ENCODE measurements around the gene ERG. TPM values are rescaled to one million over a fixed set of nuclear protein-coding genes. Genes with fewer than 3 reads are reported as not detected.

The ERG gene
- total RNA-seq, 1 experiment from 2014 or later: 0.11 TPM

DNA sequence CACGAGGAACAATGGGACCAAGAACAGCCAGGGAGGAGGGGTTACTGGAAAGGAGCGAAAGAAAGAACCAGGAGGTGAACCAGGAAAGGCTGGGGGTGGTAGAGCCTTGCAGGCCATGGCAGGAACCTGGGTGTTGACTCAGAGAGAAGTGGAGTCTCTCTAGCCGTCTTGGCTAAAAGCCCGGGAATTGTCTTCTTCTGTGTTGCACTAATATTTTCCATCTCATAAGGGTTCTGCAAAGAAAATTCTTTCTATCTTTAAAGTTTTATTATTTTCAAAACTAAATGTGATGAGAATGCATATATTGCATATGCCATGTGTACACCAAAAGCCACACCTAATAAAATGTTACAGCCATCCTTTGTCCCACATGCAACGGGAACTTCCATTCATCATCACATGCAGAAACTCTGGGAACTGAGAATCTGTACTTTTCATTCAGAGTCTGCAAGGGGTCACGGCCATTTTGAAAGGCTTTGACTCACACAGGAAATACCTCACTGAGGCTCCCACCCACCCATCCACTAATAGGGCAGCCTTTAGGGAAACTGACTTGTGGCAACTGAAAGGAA is 38.0 kb downstream of the ERG start:
- Histone ChIP-seq H2BK120ac (ENCODE audit: low read depth, low read length, poor library complexity, severe bottlenecking) (no peak overlapping the region), H3T11ph (ENCODE audit: low read length) (no peak overlapping the region), H2BK12ac (ENCODE audit: insufficient read length, low read depth, low read length) (no peak overlapping the region), H2BK5ac (ENCODE audit: insufficient read length, low read length) (no peak overlapping the region), H3K79me2 (ENCODE audit: insufficient read depth, low read length) (no peaks in the 10 kb centered on the region), H4K8ac (replicated peaks; ENCODE audit: insufficient read length, low read depth, low read length) (no peak overlapping the region), H3K4ac (ENCODE audit: low read depth, low read length) (no peak overlapping the region), H2AFZ (ENCODE audit: low read length) (no peak overlapping the region), H3K23me2 (ENCODE audit: insufficient read length, low read depth, low read length, poor library complexity, severe bottlenecking) (no peaks in the 10 kb centered on the region), H3K27ac (ENCODE audit: insufficient read length, low read depth, low read length) (no peak overlapping the region), H3K4me1 (ENCODE audit: insufficient read depth, low read length) (no peaks in the 10 kb centered on the region), H2BK20ac (ENCODE audit: low read depth, low read length, poor library complexity, severe bottlenecking) (no peak overlapping the region), H3K9me3 (ENCODE audit: control insufficient read depth, low read depth, low read length) (no peaks in the 10 kb centered on the region), H3K14ac (ENCODE audit: insufficient read depth, low read length) (no peak overlapping the region), H3K4me2 (ENCODE audit: insufficient read depth, insufficient read length, low read length) (no peak overlapping the region), H4K91ac (ENCODE audit: insufficient read length, low read depth, low read length) (no peak overlapping the region), H2BK15ac (ENCODE audit: low read depth, low read length) (no peak overlapping the region), H4K5ac (ENCODE audit: insufficient read length, low read depth, low read length) (no peak overlapping the region), H3K23ac (ENCODE audit: insufficient read length, low read depth, low read length) (no peak overlapping the region), H3K18ac (ENCODE audit: insufficient read length, low read depth, low read length) (no peak overlapping the region), H2AK5ac (ENCODE audit: insufficient read length, low read length) (no peak overlapping the region), H3K56ac (ENCODE audit: insufficient read length, low read depth, low read length) (no peak overlapping the region), H3K27me3 (ENCODE audit: insufficient read depth, low read length) (no peaks in the 10 kb centered on the region), H3K9ac (ENCODE audit: extremely low read depth, insufficient read length, low read length) (no peak overlapping the region), H4K20me1 (ENCODE audit: control insufficient read depth, insufficient read depth, insufficient read length) (no peaks in the 10 kb centered on the region), H3K79me1 (ENCODE audit: insufficient read depth, low read depth, low read length, poor library complexity, severe bottlenecking) (no peaks in the 10 kb centered on the region)
- H3K9me3 Mint-ChIP-seq: no peaks in the 10 kb centered on the region
- TF ChIP-seq, protein P1, sequence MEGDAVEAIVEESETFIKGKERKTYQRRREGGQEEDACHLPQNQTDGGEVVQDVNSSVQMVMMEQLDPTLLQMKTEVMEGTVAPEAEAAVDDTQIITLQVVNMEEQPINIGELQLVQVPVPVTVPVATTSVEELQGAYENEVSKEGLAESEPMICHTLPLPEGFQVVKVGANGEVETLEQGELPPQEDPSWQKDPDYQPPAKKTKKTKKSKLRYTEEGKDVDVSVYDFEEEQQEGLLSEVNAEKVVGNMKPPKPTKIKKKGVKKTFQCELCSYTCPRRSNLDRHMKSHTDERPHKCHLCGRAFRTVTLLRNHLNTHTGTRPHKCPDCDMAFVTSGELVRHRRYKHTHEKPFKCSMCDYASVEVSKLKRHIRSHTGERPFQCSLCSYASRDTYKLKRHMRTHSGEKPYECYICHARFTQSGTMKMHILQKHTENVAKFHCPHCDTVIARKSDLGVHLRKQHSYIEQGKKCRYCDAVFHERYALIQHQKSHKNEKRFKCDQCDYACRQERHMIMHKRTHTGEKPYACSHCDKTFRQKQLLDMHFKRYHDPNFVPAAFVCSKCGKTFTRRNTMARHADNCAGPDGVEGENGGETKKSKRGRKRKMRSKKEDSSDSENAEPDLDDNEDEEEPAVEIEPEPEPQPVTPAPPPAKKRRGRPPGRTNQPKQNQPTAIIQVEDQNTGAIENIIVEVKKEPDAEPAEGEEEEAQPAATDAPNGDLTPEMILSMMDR (conservative IDR thresholded peaks at IDR 0.05): no peak
- H3K27ac Mint-ChIP-seq: peak overlapping the region in 1 of 3 experiments; percentile 35; a peak in 1 of 7 replicates
- peaks cover 16% of the 10 kb centered on the region for H3K27me3 Mint-ChIP-seq (ENCODE audit: low read depth)
- WGBS (ENCODE audit: extremely low coverage, insufficient read length, low lambda C conversion rate): no CpG with 5 or more reads among the region's 6 CpGs
- H3K4me1 Mint-ChIP-seq: no peaks in the 10 kb centered on the region
- no peak for DNase-seq
- H3K4me3 Mint-ChIP-seq: no peak overlapping the region
- H3K36me3 Mint-ChIP-seq (ENCODE audit: insufficient read depth in 1 of 3, low read depth in 3 of 3): no peaks in the 10 kb centered on the region

All from H9 (cell line).